Calu3 (cell line): ENCODE results near the gene SLX9. TPM values are rescaled to one million over a fixed set of nuclear protein-coding genes. Genes with fewer than 3 reads are reported as not detected.

Source experiments
- BruUV-seq: library from RNA; stranded (reverse); fragments of 400-500 nt; replicated peaks from 2 replicates; lab custom pipeline; 2021; lab: Mats Ljungman, UMichigan
- CTCF ChIA-PET: fragments of 300-600 bp; sonication (Branson Sonifier 250); formaldehyde crosslinking; loops from one replicate; lab custom pipeline; 2022; ENCODE audit warnings: antibody characterized with exemption; lab: Charles Lee
- DNase-seq: peaks from one replicate; pipeline ENCODE4 v3.0.0; 2022
- H3K27ac Mint-ChIP-seq: one replicate; pipeline ENCODE4 v1.8.0; 2022; ENCODE audit warnings: mixed read lengths; ENCODE audit not compliant: unreplicated experiment
- H3K27me3 Mint-ChIP-seq: one replicate; pipeline ENCODE4 v1.8.0; 2022; ENCODE audit warnings: mixed read lengths; ENCODE audit not compliant: unreplicated experiment
- H3K36me3 Mint-ChIP-seq: one replicate; pipeline ENCODE4 v1.8.0; 2022; ENCODE audit warnings: mild to moderate bottlenecking, moderate library complexity, mixed read lengths; ENCODE audit not compliant: insufficient read depth, unreplicated experiment
- H3K4me1 Mint-ChIP-seq: one replicate; pipeline ENCODE4 v1.8.0; 2022; ENCODE audit warnings: mild to moderate bottlenecking, low read depth, mixed read lengths; ENCODE audit not compliant: unreplicated experiment
- H3K4me3 Mint-ChIP-seq: one replicate; pipeline ENCODE4 v1.8.0; 2022; ENCODE audit warnings: mild to moderate bottlenecking, low read depth, moderate library complexity, mixed read lengths; ENCODE audit not compliant: unreplicated experiment
- H3K9me3 Mint-ChIP-seq: one replicate; pipeline ENCODE4 v1.8.0; 2022; ENCODE audit warnings: low read depth, mixed read lengths; ENCODE audit not compliant: unreplicated experiment
- intact Hi-C: fragments of 100-400 bp; cut with micrococcal nuclease; formaldehyde crosslinking; loops from one replicate; pipeline ENCODE4 v1.10.0; 2022; ENCODE audit not compliant: unreplicated experiment
- total RNA-seq: library from RNA; stranded (reverse); gene quantifications from 2 replicates; pipeline ENCODE4 v1.2.3, GENCODE V29; 2022
- TF ChIP-seq, protein P1 (sequence below): fragments of 200-600 bp; IDR thresholded peaks from one replicate; pipeline ENCODE4 v1.8.0; 2022; ENCODE audit warnings: antibody characterized with exemption; ENCODE audit not compliant: unreplicated experiment

SLX9 gene
- total RNA-seq, 1 experiment from 2014 or later: 24.6 TPM

DNA sequence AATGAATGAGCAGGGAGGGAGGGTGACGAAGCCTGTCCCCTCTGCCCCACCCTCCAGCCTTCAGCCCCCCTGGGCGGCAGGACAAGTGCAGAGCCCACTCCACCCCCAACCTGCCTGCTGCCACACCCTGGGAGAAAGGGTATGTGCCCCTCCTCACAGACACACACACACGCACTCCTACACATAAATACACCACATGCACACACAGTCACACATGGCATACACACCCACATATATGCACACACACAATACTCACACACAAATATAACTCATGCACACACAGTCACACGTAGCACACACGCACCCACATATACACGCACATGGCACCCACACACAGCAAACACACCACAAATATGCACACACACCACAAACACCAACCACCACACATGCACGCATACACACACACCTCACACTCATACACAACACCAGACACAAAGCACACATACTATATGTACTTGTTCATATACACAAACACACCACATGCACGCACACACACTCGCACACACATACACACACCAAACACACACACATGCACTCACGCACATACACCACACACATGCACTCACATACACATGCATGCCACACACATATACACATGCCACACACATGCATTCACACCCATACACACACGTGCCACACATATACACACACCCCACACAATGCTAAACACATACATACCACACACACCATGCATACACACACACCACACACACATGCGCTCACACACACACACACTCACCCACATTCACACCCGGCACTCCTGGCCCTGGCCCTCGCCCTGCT is 35.5 kb upstream of the SLX9 start:
- CTCF ChIA-PET: no interaction called here
- Mint-ChIP-seq H3K27ac (no peak overlapping the region), H3K4me3 (no peak overlapping the region), H3K4me1 (no peaks in the 10 kb centered on the region), H3K36me3 (peaks cover 5% of the 10 kb centered on the region), H3K27me3 (peaks cover 60% of the 10 kb centered on the region), H3K9me3 (no peaks in the 10 kb centered on the region)
- intact Hi-C loops: no loop called here
- no TSS peak for BruUV-seq
- TF ChIP-seq, protein P1, sequence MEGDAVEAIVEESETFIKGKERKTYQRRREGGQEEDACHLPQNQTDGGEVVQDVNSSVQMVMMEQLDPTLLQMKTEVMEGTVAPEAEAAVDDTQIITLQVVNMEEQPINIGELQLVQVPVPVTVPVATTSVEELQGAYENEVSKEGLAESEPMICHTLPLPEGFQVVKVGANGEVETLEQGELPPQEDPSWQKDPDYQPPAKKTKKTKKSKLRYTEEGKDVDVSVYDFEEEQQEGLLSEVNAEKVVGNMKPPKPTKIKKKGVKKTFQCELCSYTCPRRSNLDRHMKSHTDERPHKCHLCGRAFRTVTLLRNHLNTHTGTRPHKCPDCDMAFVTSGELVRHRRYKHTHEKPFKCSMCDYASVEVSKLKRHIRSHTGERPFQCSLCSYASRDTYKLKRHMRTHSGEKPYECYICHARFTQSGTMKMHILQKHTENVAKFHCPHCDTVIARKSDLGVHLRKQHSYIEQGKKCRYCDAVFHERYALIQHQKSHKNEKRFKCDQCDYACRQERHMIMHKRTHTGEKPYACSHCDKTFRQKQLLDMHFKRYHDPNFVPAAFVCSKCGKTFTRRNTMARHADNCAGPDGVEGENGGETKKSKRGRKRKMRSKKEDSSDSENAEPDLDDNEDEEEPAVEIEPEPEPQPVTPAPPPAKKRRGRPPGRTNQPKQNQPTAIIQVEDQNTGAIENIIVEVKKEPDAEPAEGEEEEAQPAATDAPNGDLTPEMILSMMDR: no peak
- no peak for DNase-seq

DNA sequence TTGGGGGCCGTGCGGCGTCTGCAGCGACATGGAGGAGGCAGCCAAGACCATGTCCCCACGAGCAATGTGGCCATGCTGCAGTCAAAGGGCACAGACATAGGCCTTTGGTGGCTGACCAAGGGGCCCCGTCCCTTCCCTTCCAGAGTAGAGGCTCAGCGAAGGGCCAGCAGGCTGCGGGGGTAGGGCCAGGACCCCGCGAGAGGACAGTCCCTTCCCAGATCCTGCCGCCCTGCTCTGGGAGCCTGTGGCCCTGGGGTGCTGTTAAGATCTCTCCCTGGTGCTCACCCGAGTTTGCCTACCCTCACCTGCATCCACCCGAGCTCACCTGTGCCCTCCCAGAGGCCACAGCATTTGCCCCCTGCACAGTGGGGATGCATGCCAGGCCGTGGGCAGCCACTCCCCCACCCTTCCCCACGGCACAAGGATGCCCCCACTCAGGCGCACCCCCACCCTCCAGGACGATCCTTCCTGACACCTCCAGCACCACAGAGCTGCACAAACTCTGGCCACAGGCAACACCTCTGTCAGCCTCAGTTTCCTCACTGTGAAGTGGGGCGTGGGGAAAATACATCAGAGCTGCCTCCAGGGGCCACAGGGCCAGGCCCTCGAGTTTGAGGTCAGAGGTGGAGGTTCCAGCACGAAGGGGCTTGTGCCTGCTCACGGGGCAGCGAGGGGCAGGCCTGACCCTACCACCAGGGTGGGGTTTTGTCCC is 34.7 kb upstream of the SLX9 start:
- CTCF ChIA-PET: no interaction called here
- Mint-ChIP-seq H3K4me3 (no peak overlapping the region), H3K9me3 (no peaks in the 10 kb centered on the region), H3K36me3 (peaks cover 4% of the 10 kb centered on the region), H3K27me3 (peaks cover 66% of the 10 kb centered on the region), H3K27ac (no peak overlapping the region), H3K4me1 (no peaks in the 10 kb centered on the region)
- no peak for DNase-seq
- no TSS peak for BruUV-seq
- TF ChIP-seq, protein P1: no peak
- intact Hi-C loops: no loop called here

DNA sequence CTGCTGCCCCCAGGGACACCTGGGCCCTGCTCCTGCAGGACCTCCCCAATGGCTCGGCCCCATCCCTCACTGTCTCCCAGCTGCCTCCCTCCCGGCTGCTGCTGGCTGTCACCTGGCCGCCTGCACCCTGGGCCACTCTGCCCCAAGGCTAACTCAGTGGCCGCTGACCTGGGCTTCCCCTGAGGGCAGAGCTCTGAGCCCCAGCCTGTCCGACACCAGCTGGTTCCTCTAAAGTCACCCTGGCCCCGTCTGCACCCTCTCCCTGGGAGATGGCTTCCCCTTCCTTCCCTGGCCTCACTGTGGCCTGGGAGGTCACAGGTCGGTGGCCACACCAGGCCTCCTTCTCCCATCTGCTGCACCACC is 34.1 kb upstream of the SLX9 start:
- H3K27ac Mint-ChIP-seq: no peak overlapping the region
- intact Hi-C loops: no loop called here
- no peak for DNase-seq
- peaks cover under 1% of the 10 kb centered on the region for H3K4me1 Mint-ChIP-seq
- BruUV-seq: no TSS peak
- TF ChIP-seq, protein P1: no peak
- peaks cover 66% of the 10 kb centered on the region for H3K27me3 Mint-ChIP-seq
- no peaks in the 10 kb centered on the region for H3K36me3 Mint-ChIP-seq
- CTCF ChIA-PET: no interaction called here
- H3K9me3 Mint-ChIP-seq: no peaks in the 10 kb centered on the region
- no peak overlapping the region for H3K4me3 Mint-ChIP-seq

DNA sequence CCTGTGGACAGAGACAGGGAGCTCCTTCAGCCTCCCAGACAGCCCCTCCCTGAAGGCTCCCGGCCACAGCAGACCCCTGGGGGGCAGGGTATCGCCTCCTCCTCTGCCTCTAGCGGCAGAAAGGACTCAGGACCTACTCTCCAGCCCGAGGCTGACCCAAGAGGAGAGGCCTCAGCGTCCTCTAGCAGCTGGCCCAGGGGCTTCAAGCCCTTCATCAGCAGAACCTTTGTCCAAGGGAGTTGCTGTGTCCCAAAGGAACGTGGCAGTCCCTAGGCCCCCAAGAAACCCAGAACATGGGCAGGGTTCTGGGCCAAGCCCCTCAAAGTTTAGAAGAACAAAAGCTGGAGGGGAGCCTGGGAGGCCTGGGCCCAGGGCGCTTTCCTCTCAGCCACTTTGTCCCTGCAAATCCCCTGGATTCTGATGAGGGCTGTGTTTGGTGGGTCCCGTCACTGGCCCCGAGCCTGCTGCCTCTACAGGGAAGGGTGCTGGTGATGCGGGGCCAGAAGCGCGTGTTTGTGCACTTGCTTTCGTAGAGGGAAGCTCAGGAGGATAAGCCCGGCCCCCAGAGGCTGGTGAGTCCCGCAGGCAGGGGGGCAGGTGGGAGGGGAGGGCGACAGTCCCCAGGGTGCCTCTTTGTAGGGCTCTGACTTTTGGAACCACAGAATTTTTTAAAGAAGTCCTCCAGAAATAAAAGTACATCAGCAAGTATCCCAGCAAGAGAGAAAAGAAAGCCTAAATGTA is 32.4 kb upstream of the SLX9 start:
- intact Hi-C loops: no loop called here
- Mint-ChIP-seq H3K36me3 (peaks cover 9% of the 10 kb centered on the region), H3K9me3 (no peaks in the 10 kb centered on the region), H3K27me3 (peaks cover 64% of the 10 kb centered on the region), H3K4me3 (no peak overlapping the region), H3K27ac (no peak overlapping the region), H3K4me1 (peaks cover 9% of the 10 kb centered on the region)
- no peak for DNase-seq
- no TSS peak for BruUV-seq
- CTCF ChIA-PET: interaction anchor here (0.9 kb wide), 1 partner anchor 13 kb away, joined by 3 read pairs; no protein-coding TSS in a partner anchor
- TF ChIP-seq, protein P1: no peak
